DND-41 (cell line): Measurements from ENCODE around the gene IAPP.

ENCODE experiments used
- EZH2 ChIP-seq: IDR thresholded peaks from 3 replicates; pipeline ENCODE4 v1.6.1; 2012; ENCODE audit warnings: borderline replicate concordance, low read depth, mild to moderate bottlenecking, moderate library complexity, low read length, inconsistent platforms; ENCODE audit not compliant: severe bottlenecking
- TF ChIP-seq, protein P1 (sequence below): IDR thresholded peaks from 2 replicates; pipeline ENCODE4 v1.5.1; 2012; ENCODE audit warnings: borderline replicate concordance, low read length, moderate library complexity, mild to moderate bottlenecking; ENCODE audit not compliant: poor library complexity, severe bottlenecking; ENCODE audit errors: extremely low read depth

DNA sequence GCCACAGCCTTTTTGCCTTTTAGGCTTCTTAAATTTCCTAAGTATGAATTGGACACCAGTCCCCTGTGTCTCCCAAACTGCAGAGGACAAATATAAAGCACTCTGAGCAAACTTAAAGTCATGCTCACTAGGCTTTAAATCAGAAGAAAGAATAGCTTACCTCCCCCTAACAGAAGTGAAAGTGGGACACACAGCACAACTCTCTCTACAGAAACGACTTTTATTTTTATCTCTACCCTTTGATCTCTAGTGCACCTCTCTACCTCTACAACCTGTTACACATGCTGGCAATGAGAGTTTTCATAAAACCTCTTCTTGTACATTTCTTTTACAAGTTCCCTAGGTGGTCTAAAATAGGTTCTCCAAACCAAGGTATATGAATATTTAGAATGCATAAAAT lies 19.7 kb downstream of the IAPP start:
- TF ChIP-seq, protein P1, sequence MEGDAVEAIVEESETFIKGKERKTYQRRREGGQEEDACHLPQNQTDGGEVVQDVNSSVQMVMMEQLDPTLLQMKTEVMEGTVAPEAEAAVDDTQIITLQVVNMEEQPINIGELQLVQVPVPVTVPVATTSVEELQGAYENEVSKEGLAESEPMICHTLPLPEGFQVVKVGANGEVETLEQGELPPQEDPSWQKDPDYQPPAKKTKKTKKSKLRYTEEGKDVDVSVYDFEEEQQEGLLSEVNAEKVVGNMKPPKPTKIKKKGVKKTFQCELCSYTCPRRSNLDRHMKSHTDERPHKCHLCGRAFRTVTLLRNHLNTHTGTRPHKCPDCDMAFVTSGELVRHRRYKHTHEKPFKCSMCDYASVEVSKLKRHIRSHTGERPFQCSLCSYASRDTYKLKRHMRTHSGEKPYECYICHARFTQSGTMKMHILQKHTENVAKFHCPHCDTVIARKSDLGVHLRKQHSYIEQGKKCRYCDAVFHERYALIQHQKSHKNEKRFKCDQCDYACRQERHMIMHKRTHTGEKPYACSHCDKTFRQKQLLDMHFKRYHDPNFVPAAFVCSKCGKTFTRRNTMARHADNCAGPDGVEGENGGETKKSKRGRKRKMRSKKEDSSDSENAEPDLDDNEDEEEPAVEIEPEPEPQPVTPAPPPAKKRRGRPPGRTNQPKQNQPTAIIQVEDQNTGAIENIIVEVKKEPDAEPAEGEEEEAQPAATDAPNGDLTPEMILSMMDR: no peak
- no peak for TF ChIP-seq EZH2
